SK-N-SH (cell line): ENCODE data around the gene FCER1G.

Experiments
- FOXJ3 ChIP-seq: sonication (generic); formaldehyde crosslinking; IDR thresholded peaks from 2 replicates; pipeline ENCODE4 v1.5.1; 2020; ENCODE audit warnings: mild to moderate bottlenecking, missing genetic modification reagents
- MXI1 ChIP-seq: IDR thresholded peaks from 2 replicates; pipeline ENCODE4 v1.6.1; 2012; ENCODE audit warnings: mild to moderate bottlenecking, low read depth, low read length, improper control_type of control experiment
- POLR2AphosphoS5 ChIP-seq: IDR thresholded peaks from 2 replicates; pipeline ENCODE4 v1.6.1; 2012; ENCODE audit warnings: low read depth, low read length
- RCOR1 ChIP-seq: fragments of 150-350 bp; IDR thresholded peaks from 2 replicates; pipeline ENCODE4 v1.6.1; 2017; ENCODE audit warnings: antibody characterized with exemption, low read length
- SIN3A ChIP-seq: IDR thresholded peaks from 2 replicates; pipeline ENCODE4 v1.6.1; 2012; ENCODE audit warnings: low read depth, mild to moderate bottlenecking, low read length, moderate library complexity, borderline replicate concordance
- YY1 ChIP-seq: IDR thresholded peaks from 2 replicates; pipeline ENCODE4 v1.4.0; 2012; ENCODE audit warnings: low read depth, mild to moderate bottlenecking
- TF ChIP-seq, protein P1 (sequence below): fragments of 200-600 bp; sonication (generic); IDR thresholded peaks from 2 replicates; pipeline ENCODE4 v1.6.1; 2017; ENCODE audit warnings: antibody characterized with exemption, mild to moderate bottlenecking, moderate library complexity
- TF ChIP-seq, protein P2 (sequence below): IDR thresholded peaks from 2 replicates; pipeline ENCODE4 v1.6.1; 2012; ENCODE audit warnings: mild to moderate bottlenecking, low read depth, low read length, moderate library complexity

DNA sequence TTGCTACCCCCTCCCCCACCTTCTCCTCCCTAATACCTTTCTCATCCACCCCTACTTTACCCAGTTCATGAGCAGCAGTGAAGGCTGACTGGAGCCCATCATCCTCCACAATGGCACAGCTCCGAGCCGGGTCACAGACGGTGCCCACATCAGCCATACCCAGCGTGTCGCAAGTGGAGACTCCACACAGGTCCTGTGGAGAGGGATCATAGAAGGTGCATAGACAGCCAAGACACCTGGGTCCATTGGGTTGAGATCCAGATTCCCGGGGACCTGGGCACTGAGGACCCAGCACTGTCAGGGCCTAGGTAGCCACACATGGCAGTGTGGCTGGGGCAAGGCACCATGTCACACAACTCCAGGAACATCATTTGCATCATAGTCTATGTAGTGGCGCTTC, 19.0 kb upstream of the FCER1G start:
- TF ChIP-seq RCOR1 (no peak), YY1 (no peak), SIN3A (no peak), POLR2AphosphoS5 (no peak), MXI1 (no peak), FOXJ3 (no peak)
- TF ChIP-seq, protein P1, sequence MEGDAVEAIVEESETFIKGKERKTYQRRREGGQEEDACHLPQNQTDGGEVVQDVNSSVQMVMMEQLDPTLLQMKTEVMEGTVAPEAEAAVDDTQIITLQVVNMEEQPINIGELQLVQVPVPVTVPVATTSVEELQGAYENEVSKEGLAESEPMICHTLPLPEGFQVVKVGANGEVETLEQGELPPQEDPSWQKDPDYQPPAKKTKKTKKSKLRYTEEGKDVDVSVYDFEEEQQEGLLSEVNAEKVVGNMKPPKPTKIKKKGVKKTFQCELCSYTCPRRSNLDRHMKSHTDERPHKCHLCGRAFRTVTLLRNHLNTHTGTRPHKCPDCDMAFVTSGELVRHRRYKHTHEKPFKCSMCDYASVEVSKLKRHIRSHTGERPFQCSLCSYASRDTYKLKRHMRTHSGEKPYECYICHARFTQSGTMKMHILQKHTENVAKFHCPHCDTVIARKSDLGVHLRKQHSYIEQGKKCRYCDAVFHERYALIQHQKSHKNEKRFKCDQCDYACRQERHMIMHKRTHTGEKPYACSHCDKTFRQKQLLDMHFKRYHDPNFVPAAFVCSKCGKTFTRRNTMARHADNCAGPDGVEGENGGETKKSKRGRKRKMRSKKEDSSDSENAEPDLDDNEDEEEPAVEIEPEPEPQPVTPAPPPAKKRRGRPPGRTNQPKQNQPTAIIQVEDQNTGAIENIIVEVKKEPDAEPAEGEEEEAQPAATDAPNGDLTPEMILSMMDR = no peak
- TF ChIP-seq, protein P2, sequence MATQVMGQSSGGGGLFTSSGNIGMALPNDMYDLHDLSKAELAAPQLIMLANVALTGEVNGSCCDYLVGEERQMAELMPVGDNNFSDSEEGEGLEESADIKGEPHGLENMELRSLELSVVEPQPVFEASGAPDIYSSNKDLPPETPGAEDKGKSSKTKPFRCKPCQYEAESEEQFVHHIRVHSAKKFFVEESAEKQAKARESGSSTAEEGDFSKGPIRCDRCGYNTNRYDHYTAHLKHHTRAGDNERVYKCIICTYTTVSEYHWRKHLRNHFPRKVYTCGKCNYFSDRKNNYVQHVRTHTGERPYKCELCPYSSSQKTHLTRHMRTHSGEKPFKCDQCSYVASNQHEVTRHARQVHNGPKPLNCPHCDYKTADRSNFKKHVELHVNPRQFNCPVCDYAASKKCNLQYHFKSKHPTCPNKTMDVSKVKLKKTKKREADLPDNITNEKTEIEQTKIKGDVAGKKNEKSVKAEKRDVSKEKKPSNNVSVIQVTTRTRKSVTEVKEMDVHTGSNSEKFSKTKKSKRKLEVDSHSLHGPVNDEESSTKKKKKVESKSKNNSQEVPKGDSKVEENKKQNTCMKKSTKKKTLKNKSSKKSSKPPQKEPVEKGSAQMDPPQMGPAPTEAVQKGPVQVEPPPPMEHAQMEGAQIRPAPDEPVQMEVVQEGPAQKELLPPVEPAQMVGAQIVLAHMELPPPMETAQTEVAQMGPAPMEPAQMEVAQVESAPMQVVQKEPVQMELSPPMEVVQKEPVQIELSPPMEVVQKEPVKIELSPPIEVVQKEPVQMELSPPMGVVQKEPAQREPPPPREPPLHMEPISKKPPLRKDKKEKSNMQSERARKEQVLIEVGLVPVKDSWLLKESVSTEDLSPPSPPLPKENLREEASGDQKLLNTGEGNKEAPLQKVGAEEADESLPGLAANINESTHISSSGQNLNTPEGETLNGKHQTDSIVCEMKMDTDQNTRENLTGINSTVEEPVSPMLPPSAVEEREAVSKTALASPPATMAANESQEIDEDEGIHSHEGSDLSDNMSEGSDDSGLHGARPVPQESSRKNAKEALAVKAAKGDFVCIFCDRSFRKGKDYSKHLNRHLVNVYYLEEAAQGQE = no peak
